ENCODE data around the gene PALMD. TPM values are rescaled to one million over a fixed set of nuclear protein-coding genes. Genes with fewer than 3 reads are reported as not detected.
A peak's percentile ranks its signal among the peaks of the same experiment; 100 is the strongest.

Gene PALMD
- total RNA-seq, 1 experiment from 2014 or later, result 0.05 TPM

- ATAC-seq (no peak), DNase-seq (ENCODE audit: low read depth, low spot score) (no peak)
- intact Hi-C loops (cut with micrococcal nuclease; ENCODE audit: unreplicated experiment) (no loop called here), in situ Hi-C loops (cut with HindIII; ENCODE audit: low pct_unique_long_range_greater_than_20kb, low sequenced_read_pairs) (no loop called here)
- Histone ChIP-seq H3K9me3 (ENCODE audit: control insufficient read depth, insufficient read depth, low read depth, low read length) (no peaks in the 10 kb centered on the region), H3K36me3 (ENCODE audit: control insufficient read depth, insufficient read depth, low read length) (no peaks in the 10 kb centered on the region), H3K4me3 (ENCODE audit: low read depth in 2 of 2, low read length in 2 of 2) (no peak overlapping the region), H3K27me3 (ENCODE audit: control insufficient read depth, insufficient read depth, low read length) (no peaks in the 10 kb centered on the region), H3K27ac (ENCODE audit: low read length) (no peak overlapping the region), H3K4me1 (ENCODE audit: control insufficient read depth, insufficient read depth, low read length) (no peaks in the 10 kb centered on the region)
- ChIA-PET POLR2A (interaction anchor here (0.6 kb wide), 1 partner anchor 389 kb away, joined by 5 read pairs; no protein-coding TSS in a partner anchor), CTCF (no interaction called here)
- BruUV-seq (replicated peaks), result no TSS peak
- TF ChIP-seq, protein P1, sequence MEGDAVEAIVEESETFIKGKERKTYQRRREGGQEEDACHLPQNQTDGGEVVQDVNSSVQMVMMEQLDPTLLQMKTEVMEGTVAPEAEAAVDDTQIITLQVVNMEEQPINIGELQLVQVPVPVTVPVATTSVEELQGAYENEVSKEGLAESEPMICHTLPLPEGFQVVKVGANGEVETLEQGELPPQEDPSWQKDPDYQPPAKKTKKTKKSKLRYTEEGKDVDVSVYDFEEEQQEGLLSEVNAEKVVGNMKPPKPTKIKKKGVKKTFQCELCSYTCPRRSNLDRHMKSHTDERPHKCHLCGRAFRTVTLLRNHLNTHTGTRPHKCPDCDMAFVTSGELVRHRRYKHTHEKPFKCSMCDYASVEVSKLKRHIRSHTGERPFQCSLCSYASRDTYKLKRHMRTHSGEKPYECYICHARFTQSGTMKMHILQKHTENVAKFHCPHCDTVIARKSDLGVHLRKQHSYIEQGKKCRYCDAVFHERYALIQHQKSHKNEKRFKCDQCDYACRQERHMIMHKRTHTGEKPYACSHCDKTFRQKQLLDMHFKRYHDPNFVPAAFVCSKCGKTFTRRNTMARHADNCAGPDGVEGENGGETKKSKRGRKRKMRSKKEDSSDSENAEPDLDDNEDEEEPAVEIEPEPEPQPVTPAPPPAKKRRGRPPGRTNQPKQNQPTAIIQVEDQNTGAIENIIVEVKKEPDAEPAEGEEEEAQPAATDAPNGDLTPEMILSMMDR (IDR thresholded peaks at IDR 0.05), result peak; percentile 30; the same call in 1 of the 2 replicates
- no peak for TF ChIP-seq SIN3A (IDR thresholded peaks at IDR 0.05; ENCODE audit: borderline replicate concordance, insufficient read depth, low read depth, low read length)
- no peak for TF ChIP-seq REST (IDR thresholded peaks at IDR 0.05; ENCODE audit: insufficient read depth in 1 of 2, low read depth in 2 of 2, low read length in 1 of 2)
- TF ChIP-seq POLR2AphosphoS5 (IDR thresholded peaks at IDR 0.05; ENCODE audit: low read depth, low read length), result no peak
- TF ChIP-seq TCF7L2 (IDR thresholded peaks at IDR 0.05; ENCODE audit: low read depth, low read length), result no peak
Measured at GRCh38 chr1:99648107-99648506, 2.2 kb downstream of the PALMD start.

- no peak overlapping the region for H3K27ac ChIP-seq (ENCODE audit: low read length)
- H3K9me3 ChIP-seq (ENCODE audit: control insufficient read depth, insufficient read depth, low read depth, low read length), result no peaks in the 10 kb centered on the region
- H3K4me1 ChIP-seq (ENCODE audit: control insufficient read depth, insufficient read depth, low read length), result no peaks in the 10 kb centered on the region
- DNase-seq (ENCODE audit: low read depth, low spot score), result no peak
- in situ Hi-C loops (cut with HindIII; ENCODE audit: low pct_unique_long_range_greater_than_20kb, low sequenced_read_pairs) (no loop called here), intact Hi-C loops (cut with micrococcal nuclease; ENCODE audit: unreplicated experiment) (no loop called here)
- no peaks in the 10 kb centered on the region for H3K36me3 ChIP-seq (ENCODE audit: control insufficient read depth, insufficient read depth, low read length)
- no peaks in the 10 kb centered on the region for H3K27me3 ChIP-seq (ENCODE audit: control insufficient read depth, insufficient read depth, low read length)
- POLR2A ChIA-PET, result no interaction called here
- BruUV-seq (replicated peaks), result no TSS peak
- CTCF ChIA-PET, result no interaction called here
- ATAC-seq, result no peak
- no peak overlapping the region for H3K4me3 ChIP-seq (ENCODE audit: low read depth in 2 of 2, low read length in 2 of 2)
- TF ChIP-seq TCF7L2 (IDR thresholded peaks at IDR 0.05; ENCODE audit: low read depth, low read length) (no peak), POLR2AphosphoS5 (IDR thresholded peaks at IDR 0.05; ENCODE audit: low read depth, low read length) (no peak), REST (IDR thresholded peaks at IDR 0.05; ENCODE audit: insufficient read depth in 1 of 2, low read depth in 2 of 2, low read length in 1 of 2) (no peak), SIN3A (IDR thresholded peaks at IDR 0.05; ENCODE audit: borderline replicate concordance, insufficient read depth, low read depth, low read length) (no peak)
- TF ChIP-seq, protein P1 (IDR thresholded peaks at IDR 0.05), result no peak
Measured at GRCh38 chr1:99650030-99650429, 4.1 kb downstream of the PALMD start.

All from Panc1 (cell line).